COLO668 (cell line): ENCODE measurements around the gene AGMO.
A peak's percentile ranks its signal among the peaks of the same experiment; 100 is the strongest.

ENCODE experiments used
- DNase-seq: peaks from one replicate; lab custom pipeline; 2025; ENCODE audit not compliant: unreplicated experiment; lab: John Stamatoyannopoulos, UW

The AGMO gene

GRCh38 chr7:15248514-15248913 is 313.3 kb downstream of the AGMO start:
- DNase-seq: no peak

GRCh38 chr7:15245831-15246230 is 316.0 kb downstream of the AGMO start:
- no peak for DNase-seq

GRCh38 chr7:15239801-15240200 is 322.0 kb downstream of the AGMO start:
- no peak for DNase-seq

- DNase-seq: no peak
These were observed 324.9 kb downstream of the AGMO start for GRCh38 chr7:15236952-15237351.

GRCh38 chr7:15234431-15234830 is 327.4 kb downstream of the AGMO start:
- DNase-seq: no peak

- DNase-seq: no peak
These were observed 333.0 kb downstream of the AGMO start for GRCh38 chr7:15228831-15229230.

- no peak for DNase-seq
These were observed 335.8 kb downstream of the AGMO start for GRCh38 chr7:15225981-15226380.

- DNase-seq: no peak
These were observed 342.1 kb downstream of the AGMO start for GRCh38 chr7:15219758-15220157.

GRCh38 chr7:15218261-15218660 is 343.6 kb downstream of the AGMO start:
- DNase-seq: no peak

- DNase-seq: no peak
These were observed 346.2 kb downstream of the AGMO start for GRCh38 chr7:15215616-15216015.

- no peak for DNase-seq
These were observed 346.8 kb downstream of the AGMO start for GRCh38 chr7:15214976-15215375.

GRCh38 chr7:15213093-15213492 is 348.7 kb downstream of the AGMO start:
- DNase-seq: no peak

- DNase-seq: no peak
These were observed 352.4 kb downstream of the AGMO start for GRCh38 chr7:15209429-15209828.

- no peak for DNase-seq
These were observed 357.4 kb downstream of the AGMO start for GRCh38 chr7:15204421-15204820.

GRCh38 chr7:15199482-15199881 is 362.3 kb downstream of the AGMO start:
- no peak for DNase-seq

GRCh38 chr7:15197042-15197977 is 364.5 kb downstream of the AGMO start:
- no peak for DNase-seq

- DNase-seq: no peak
These were observed 383.8 kb downstream of the AGMO start for GRCh38 chr7:15178065-15178464.

- no peak for DNase-seq
These were observed 385.7 kb downstream of the AGMO start for GRCh38 chr7:15176089-15176488.

- DNase-seq: no peak
These were observed 386.7 kb downstream of the AGMO start for GRCh38 chr7:15175152-15175551.

GRCh38 chr7:15174485-15174884 is 387.3 kb downstream of the AGMO start:
- DNase-seq: no peak

- no peak for DNase-seq
These were observed 393.3 kb downstream of the AGMO start for GRCh38 chr7:15168489-15168888.

GRCh38 chr7:15167912-15168311 is 393.9 kb downstream of the AGMO start:
- peak; percentile 30 for DNase-seq

GRCh38 chr7:15166620-15167019 is 395.2 kb downstream of the AGMO start:
- no peak for DNase-seq
